UCSD-AML1 (cell line): Measurements from ENCODE around the gene RGMA.
"Not testable (repeated sequence)": the region's sequence is repeated elsewhere in the genome, so short reads cannot be mapped to it uniquely, and the experiment has no call there.

Experiments
- DNase-seq: peaks from one replicate; lab custom pipeline; 2025; ENCODE audit not compliant: unreplicated experiment; lab: John Stamatoyannopoulos, UW

RGMA gene

DNA sequence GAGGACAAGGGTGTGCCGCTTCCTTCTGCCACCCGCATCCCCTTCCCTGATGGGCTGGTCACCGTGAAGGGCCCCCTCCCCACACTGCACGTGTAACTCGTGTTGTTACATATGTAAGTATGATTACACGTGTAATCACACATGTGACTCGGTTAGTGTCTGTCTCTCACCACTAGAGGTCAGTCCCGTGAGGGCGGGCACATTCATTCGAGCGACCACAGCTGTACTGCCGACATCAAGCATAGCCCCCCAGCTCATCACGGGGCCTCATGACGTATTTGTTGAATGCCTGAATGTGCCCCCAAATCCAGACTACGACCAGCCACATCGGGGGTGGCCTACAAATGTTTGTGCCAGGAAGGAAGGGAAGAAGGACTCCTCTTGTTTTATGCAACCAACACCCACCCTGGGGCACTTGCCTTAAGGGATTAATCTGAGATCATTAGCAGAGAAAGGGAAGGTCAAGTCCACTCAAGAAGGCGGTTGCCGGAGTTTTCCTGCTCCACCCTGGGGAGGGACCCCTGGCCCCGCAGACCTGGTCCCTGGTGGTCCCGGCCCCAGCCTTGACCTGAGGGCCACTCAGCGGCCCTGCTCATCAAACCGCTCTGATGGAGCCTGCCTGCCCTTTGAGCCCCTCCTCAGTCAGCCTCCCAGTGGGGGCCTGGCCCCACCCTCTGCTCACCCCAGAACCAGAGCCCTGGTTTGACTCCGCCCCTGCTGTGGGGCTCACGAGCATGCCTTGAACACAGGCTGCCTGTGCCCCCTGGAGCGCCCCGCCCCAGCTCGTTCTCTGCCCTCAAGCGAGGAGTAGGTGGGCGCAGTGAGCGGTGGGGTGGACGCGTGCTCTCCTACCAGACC, 52.8 kb downstream of the RGMA start:
- peak; percentile 30 for DNase-seq

DNA sequence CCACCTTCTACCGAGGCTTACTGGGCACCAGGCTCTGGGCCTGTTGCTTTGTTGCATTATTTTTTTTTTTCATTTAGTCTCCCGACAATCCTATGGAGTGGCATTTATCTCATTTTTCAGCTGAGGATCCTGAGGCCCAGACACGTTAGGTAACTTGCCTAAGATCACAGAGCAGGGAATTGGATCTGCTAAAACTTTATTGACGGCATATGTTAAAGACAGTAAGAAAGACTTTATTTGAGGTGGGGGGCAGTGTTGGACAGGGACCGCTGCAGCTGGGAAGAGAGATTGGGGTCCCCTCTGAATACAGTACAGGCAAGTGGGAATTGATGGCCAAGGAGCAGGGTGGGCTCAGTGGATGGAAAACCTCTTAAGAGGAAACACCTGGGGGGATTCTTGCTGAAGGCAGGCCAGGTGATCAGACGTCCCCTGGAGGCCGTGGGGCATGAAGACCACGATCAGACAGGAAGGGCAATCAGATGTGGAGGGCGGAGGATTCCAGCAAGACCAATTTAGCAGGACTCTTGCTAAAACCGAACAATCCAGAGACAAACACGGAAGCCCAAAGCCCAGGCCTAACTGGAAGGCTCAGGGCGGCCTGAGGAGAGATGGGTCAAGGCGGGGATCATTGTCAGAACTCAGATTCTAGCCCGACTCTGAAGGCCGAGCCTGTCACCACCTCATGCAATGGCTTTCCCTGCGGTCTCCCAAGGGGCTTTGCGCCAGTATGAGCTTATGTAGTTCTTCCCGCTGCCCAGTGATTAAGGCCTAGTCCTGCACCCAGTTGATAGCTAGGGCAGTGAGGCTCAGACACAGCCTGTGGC, 53.7 kb downstream of the RGMA start:
- DNase-seq, result no peak

DNA sequence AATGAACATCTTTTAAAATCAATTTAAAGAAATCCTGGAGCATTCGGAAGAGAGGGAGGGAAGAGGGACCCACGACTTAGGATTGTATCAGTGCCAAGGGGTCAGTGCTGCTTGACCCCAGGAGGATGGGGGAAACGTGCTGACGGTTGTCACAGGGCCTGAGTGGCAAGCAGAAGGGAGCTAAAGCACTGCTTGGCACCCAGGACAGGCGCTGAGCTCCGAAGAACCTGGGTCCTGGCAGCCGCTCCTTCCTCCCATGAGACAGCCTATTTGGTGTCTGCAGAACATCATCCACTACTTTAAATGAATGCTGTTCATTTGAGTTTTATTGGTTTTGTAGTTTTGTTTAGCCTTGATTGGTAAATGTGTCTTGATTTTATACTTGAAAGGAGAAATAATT, 54.5 kb downstream of the RGMA start:
- DNase-seq, result no peak

DNA sequence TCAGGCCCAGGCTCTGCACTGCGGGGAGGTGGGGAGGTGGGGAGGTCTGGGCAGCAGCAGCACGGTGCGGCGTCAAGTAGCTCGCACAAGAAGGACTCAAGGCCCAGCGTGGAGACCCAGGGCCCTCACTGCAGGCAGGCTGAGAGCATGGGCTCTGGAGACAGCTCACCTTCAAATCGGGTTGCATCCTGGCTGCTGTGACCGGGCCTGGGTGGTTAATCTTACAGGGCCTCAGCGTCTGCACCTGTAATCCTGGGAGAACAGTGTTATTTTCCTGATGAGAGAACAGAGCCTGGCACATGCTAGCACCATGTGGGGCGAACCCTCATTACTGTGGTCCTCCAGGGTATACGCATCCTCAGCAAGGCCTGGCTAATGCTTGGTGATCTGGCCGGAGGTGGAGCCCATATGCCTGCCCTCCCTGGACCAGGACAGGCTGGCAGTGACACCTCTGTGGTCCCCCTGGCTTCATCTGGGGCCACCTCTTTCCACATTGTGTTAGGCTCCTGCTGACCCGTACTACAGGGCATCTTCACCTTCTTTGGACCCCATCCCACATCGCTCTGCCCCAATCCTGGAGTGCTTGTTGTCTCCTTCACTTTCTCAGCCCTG, 55.5 kb downstream of the RGMA start:
- no peak for DNase-seq

DNA sequence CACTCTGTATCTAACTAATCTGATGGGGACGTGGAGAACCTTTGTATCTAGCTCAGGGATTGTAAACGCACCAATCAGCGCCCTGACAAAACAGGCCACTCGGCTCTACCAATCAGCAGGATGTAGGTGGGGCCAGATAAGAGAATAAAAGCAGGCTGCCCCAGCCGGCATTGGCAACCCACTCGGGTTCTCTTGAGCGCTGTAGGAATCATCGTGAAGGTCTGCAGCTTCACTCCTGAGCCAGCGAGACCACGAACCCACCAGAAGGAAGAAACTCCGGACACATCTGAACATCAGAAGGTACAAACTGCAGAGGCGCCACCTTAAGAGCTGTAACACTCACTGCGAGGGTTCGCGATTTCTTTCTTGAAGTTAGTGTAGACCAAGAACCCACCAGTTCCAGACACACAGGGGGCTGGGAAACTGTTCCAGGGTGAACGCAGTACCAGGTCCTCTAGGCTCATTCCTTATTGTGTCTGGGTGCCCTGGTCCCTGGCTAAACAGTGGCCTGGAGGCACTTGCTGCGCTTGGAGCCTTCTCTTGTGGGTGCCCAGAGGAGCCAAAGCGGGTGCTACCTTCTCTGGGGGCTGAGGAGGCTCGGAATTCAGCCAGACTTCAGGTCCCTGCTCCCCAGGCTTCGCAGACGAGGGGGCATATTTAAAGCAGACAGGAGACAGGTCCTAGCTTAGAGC, 56.4 kb downstream of the RGMA start:
- DNase-seq, result not testable (repeated sequence)

DNA sequence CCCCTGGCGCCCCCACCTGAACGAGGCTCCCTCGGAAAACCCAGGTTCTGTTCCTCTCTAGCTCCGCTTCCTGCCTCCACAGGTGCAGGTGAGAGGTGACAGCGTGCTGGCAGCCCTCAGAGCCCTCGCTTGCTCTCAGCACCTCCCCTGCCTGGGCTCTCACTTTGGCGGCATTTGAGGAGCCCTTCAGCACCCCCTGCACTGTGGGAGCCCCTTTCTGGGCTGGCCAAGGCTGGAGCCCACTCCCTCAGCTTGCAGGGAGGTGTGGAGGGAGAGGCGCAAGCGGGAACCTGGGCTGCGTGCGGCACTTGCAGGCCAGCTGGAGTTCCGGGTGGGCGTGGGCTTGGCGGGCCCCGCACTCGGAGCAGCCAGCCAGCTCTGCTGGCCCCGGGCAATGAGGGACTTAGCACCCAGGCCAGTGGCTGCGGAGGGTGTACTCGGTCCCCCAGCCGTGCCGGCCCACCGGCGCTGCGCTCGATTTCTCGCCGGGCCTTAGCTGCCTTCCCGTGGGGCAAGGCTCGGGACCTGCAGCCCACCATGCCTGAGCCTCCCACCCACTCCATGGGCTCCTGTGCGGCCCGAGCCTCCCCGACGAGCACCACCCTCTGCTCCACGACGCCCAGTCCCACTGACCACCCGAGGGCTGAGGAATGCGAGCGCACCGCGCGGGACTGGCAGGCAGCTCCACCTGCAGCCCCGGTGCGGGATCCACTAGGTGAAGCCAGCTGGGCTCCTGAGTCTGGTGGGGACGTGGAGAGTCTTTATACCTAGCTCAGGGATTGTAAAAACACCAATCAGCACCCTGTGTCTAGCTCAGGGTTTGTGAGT, 57.2 kb downstream of the RGMA start:
- not testable (repeated sequence) for DNase-seq

DNA sequence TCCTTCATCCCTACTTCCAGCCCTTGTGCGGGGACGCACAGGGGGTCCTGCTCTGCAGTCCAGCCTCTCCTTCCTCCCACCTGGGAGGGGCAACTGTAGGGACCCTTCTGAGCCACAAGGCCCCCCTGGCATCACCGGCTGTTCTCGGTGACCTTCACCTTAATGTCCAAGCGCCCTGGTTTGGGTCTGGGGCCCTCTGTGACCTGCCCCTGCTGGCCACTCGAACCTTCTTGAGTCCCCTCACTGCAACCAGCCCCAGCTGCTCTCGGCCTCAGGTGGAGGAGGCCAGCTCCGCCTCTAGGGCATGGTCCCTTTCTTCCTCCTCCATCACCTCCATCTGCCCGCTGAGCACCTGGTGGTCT, 57.9 kb downstream of the RGMA start:
- no peak for DNase-seq

DNA sequence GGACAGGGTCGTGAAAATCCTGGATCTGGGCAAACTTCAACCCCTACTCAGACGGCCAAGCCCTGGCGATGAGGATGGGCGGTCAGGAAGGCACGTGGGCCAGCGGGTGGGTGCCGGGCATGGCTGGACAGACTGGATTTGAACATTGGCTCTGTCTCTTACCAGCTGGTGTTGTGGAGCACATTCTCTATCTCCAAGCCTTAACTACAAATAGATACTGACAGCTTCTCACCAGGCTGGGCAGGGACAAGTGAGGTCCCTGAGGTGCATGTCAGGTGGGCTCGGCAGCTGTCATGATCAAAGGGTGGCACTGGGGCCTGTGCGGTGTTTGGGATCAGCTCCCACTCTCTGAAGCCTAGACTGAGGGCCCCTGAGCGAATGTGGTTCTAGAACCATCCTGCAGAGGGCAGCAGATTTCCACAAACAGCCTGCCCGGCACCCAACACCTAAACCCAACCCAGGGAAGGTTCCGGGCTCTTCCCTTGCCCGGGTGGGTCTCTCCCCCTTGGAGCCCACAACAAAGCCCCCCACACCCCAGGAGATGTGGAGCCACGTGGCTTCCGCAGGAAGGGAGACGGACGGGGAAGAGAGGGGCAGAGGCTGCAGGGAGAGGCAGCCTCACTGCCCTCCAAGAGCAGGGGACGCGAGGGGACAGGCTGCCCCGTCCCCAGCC, 58.4 kb downstream of the RGMA start:
- peak; percentile 59 for DNase-seq

DNA sequence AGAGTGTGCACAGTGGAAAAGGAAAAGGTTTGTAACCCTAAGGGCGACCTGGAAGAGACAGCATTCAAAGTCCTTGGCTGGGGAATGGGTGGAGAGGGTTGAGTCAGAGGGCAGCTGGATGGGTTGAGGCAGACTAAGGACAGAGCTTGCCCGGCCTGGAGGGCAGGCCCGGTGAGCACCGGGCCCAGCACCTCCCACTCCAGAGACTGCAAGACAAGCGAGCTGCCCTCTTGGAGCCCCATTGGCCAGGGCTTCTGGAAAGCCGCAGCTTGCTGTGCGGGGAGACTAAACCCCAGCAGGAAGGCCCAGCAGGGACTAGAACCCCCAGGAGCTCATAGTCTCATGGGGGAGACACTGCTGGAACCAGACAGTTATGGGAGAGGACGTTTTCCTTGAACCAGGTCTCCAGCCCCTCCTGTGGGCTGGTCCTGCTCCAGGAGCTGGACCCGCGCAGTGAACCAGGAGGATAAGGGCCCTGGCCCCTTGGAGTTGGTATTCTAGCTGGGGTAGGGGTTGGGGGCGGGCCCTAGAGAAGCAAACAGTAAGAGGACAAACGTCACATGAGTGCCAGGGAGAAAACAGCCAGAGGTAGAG, 59.1 kb downstream of the RGMA start:
- no peak for DNase-seq

DNA sequence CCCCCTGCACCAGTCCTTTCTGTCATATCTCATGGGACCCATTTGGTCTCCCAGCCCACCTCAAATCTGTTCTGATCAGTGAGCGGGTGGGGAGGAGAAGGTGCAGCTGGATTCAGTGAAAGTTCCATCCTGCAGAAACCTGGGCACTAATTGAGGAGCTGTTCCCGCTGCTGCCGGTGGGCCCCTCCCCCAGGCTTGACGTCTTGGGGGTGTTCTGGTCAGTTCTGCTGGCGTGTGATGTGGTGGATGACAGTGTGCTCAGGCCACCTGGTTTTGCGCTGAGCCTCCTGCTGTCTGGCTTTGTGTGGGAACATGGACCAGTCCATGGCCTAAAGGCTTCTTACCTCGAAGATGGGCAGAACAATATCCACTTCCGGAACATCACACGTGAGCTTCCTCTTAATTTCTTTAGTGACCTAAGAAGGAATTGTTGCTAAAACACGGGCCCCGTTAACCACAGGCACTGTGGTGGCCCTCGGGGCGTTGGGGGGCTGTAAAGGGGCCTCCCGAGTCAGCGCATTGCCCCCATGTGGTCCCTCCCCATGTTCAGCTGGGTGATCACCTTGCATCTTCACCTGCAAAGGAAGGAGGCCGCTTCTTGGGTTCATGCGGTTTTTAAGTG, 59.7 kb downstream of the RGMA start:
- DNase-seq, result no peak

DNA sequence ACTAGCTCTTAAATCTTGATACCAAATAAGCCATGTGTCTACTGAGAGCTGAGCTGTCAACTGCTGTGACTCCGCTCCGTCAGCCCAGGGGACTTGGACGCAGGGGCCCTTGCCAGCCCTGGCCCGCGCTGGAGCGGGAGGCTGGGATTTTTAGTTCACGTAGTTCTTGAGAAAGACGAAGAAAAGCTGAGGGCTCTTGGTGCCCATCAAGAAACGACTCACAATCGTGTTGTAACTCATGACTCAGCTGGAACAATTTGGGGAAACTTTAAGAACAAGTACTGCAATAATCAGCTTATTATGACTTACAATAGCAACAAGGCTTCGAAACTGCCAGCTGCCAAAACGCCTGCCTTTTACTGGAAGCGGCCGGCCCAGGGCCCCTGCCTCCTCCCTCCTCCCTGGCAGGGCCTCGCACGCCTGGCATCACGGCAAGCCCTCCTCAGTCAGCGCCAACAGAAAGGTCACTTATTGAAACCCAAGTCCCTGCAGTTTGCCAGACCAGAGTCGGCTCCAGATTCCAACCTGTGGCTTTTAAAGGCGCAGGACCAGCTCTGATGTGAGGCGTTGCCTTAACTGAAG, 60.3 kb downstream of the RGMA start:
- DNase-seq, result no peak

DNA sequence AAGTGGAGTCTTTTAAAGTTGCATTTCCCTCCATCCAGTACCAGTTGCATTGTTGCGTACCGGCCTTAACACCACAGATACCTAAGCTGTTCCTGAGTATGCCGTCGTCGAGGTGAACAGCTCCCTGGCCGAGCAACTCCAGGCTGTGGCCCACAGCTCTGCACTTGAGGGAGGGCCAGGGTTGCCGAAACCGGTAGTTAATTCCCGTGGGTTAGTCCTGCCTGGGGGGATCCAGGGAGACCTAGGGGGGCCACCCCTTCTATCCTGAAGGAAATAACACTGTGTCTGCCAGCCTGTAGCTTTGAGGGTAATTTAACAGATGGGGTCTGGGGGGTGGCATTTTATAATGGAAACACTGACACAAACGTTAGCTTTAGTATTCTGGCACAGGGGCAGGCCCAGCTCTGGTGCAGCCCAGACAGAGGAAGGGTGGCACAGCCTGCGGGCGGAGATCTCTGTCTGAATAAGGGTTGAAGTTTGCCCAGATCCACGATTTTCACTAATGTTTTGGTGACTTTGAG, 60.8 kb downstream of the RGMA start:
- DNase-seq, result no peak

DNA sequence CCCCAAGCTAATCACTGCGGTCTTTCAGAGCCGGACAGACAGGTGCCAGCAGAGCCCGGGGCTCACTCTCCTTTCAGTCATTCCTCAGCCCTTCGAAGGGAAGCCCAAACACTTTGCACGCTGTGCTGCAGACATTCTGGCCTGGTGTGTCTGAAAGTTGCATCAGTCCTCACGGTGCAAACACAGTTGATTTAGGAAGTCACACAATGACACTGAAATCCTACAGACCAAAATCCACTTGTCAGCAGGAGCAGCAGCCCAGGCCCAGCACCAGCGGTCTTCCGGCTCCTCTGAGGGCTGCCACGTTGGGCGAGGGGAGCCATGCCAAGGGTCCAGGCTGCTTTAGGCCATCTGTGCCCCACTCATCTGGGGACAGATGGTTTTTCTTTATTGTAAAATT, 61.6 kb downstream of the RGMA start:
- no peak for DNase-seq

DNA sequence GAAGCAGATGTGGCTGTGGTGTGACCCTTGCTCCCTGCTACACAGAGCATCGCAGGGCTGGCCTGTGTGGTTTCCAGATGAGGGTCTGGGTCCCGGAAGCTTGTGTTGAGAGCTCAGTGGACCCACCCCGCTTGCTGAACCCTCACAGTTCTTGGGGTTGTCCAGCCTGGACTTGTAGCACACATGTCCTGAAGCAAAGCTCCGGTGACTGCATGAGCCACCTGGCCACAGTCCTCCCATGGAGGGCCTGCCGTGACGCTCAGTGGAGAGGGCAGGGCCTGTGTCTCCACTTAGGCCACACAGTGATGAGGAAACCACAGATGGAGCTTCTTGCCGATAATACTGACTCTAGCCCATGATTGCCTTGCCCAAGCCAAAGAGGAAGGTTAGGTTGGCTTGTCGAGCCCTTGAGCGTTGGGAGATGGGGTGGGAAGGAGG, 62.6 kb downstream of the RGMA start:
- DNase-seq, result no peak

DNA sequence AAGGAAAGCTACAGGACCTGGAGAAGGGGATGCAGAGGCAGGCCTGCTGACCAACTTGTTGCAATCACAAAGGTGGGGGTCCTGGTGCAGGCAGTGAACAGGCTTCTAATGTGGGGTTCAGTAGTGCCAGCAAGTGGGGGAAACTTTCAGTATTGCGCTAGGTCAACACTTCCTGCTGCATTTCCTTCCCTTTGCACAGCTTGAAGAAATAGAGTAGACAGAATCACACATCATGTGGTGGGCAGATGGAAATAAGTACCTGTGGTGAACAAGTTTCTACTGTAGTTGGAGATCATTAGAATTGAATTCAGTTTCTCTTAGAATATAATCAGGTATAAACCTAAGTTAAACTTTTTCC, 63.4 kb downstream of the RGMA start:
- DNase-seq, result no peak

DNA sequence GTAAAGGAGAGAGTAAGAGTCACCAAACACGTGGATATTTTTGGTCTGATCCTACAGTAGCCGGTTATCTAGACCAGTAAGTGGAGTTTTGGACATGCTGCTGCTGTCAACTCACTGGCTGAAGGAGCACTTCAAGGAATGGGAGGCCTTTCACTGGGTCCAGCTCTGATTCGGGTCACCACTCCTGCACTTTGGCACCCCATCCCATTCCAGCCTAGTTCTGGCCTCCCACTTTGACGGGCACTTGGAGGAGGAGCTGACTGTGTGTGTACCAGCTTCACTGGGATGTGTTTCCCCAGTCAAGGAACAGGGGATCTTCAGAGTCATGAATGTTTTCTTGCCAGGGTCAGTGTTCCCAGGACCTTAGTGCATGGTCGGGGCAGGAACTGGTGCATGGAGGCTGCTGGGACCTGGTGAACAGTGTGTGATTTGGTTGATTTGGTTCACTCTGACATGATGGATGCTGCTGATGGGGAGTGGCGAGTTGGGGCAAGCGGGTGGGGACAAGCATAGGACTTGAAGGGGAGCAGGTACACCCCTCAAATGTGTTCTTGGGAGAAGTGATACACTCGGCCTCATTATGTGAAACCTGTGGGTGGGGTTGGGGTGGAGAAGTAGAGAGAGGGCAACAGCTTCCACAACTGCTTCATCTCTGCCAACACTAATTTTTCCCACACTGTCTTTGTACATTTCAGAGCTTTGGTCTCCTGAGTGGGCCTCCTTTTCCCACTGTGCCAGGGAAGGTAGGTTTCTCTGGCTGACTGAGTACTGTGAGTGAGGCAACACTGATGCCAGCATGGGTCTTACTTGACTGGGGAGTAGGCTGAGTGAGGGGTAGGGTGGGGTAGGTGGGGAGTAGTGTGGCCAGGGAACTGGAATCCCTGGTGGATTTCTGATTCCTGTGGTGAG, 64.0 kb downstream of the RGMA start:
- no peak for DNase-seq

DNA sequence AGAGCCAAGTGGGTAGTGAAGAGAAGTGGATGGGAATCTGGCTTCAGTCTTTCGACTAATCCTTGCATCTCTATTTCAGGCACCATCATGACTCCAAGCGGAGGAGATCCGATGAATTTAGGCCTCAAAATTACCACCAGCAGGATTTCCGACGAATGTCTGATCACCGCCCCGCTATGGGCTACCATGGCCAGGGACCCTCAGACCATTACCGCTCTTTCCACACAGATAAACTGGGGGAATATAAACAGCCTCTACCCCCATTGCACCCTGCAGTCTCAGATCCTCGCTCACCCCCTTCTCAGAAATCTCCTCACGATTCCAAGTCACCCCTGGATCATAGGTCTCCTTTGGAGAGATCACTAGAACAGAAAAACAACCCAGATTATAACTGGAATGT, 64.7 kb downstream of the RGMA start:
- DNase-seq, result no peak
